SK-N-MC (cell line): ENCODE data around the gene PEAK1.

Experiments used
- EZH2 ChIP-seq: fragments of 200-600 bp; sonication (generic); IDR thresholded peaks from one replicate; pipeline ENCODE4 v1.6.1; 2017; ENCODE audit warnings: antibody characterized with exemption
- POLR2AphosphoS5 ChIP-seq: IDR thresholded peaks from 2 replicates; pipeline ENCODE4 v1.6.1; 2012; ENCODE audit warnings: mild to moderate bottlenecking, low read depth, low read length, borderline replicate concordance

DNA sequence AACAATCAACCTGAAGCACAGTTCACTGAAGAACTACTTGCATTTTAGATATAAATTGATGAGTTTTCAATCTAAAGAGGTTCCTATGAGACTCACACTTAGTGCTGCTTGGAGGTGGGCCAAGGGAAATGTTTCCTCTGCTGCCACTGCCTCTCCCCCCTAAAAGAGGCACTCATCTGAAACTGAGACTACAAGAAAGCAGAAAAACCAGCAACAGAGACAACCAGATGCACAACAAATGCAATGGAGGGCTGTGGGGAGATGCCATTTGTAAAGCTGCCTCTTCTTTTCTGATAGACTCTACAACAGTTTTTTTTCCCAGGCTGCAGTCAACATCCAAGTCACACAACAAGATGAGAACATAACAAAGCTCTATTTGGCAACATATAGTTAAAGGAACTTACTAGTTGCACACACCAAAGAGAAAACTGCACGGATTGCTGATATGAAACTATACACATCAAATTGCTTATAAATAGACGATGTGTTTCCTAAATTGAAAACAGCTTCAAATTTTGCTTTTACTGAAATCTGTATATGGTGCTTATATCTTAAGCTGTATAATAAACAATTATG, 360.0 kb downstream of the PEAK1 start:
- no peak for TF ChIP-seq EZH2
- TF ChIP-seq POLR2AphosphoS5: no peak
